Activated CD8-positive, alpha-beta memory T cell treated with anti-CD3 and anti-CD28 coated beads for 4 hours (primary cell): ENCODE results near the gene XPR1.

Experiments
- DNase-seq, 2 donors: peaks; one replicate each; pipeline ENCODE4 v3.0.0-alpha.2; 2020; ENCODE audit warnings: low read depth in 2 of 2

XPR1 gene

DNA sequence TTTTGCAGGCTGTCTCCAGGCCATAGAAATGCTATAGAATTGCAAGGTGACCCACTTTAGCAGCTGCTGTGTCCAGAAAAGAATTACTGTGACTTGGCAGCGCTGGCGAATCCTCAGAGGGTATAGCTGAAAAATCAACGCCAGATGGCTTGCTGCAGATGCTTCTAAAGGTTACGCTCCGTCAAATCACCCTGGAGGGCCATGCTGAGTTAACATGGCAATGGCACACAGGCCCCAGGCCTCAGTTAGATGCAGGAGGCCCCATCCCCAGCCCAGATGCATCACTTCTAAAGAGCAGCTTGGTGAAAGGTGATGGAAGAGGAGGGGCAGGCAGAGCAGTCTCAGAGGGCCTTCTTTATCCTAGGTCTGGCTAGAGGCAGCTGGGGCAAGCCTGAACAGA is 298.9 kb downstream of the XPR1 start:
- DNase-seq: no peak

DNA sequence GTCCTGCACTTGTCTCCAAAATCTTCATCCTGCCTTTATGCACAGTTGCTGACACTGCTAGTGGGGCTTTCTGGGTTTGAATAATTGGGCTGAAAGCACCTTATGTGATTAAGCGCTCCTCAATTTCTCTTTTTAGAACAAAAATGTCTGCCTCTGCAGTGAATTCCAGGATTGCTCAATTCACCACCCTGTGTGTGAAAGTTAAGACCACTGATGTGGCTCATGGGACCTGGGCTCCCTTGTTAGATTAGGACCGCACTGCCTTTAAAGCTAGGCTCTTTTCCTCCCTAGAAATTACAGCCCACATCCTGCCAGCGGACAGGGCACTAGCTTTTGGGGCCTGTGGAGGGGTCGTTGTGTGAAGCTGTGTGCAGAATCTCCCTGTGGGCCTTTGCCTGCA is 299.7 kb downstream of the XPR1 start:
- no peak for DNase-seq

DNA sequence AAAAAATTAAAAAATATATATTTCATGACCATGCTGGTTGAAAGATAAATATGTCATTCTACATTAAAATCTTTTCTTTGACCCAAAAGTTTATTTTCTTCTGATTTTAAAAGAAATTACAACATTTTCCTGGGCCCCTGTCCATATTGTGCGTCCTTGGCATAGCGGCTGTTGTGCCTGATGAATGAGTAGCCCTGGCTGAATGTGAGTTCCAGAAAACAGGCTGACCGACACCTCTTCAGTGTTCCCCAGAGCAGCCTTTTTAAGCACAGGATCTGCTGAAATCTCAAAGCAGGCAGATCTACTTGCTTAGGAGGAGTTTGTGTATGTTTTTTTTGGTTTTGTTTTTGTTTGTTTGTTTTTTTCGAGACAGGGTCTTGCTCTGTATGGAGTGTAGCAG is 300.6 kb downstream of the XPR1 start:
- no peak for DNase-seq

DNA sequence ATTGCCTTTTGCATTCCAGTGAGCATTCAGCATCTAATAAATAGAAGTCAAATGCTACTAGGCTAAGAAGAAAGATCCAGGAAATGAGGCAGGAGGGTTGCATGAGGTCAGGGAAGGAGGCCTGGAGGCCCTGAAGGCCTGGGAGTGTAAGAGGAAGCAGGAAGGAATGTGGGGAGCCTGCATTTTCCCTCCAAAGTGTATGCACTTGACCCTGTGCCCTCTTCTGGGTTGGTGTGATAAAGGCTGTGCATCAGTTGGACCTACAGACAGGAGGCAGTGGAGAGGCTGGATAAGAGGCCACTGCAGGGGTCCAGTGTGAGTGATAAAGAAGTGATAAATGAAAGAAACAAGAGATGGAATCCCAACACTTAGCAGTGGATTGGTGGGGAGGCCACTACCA is 301.3 kb downstream of the XPR1 start:
- no peak for DNase-seq

- no peak for DNase-seq
Observed at GRCh38 chr1:180934563-180934962, 302.7 kb downstream of the XPR1 start.

GRCh38 chr1:180935326-180936109 is 303.7 kb downstream of the XPR1 start:
- no peak for DNase-seq

DNA sequence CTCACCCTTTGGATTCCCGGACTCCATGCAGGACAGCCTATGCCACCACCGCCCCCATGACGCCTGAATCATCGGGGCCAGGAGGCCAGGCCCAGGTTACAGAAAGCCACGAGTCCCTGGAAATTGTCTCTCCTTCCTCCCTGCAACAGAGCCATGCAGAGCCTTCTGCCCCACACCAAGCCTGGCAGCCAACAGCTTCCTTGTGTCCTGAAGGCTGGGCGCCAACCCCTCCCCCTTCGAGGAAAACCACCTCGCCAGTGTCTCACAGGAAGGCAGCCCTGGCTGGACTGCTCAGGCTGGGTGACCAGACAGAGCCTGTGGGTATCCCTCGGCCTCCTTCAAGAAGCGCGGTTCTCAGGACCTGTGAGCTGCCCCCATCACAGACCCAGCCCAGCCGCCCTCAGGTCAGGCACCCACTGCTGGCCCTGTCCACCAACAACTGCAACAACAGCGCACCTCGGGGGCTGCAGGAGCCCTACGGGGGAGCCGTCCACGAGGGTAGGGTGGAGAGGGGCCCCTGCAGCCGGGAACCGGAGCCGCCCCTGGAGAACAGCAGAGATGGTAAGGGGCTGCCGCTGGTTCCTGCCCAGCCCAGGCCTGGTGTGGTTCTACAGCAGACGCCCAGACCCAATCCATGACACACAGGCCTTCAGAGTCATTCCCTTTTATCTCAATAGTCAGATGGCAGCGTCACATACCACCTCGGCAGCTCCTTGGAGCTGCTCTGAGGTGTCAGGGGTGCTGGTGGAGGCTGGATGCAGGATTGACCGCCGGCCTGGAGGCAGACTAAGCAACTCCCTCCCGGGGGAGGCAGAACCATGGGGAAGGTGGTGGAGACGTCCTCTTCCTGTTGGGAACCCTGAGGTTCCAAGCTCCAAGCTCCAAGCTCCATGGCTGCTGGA is 304.5 kb downstream of the XPR1 start:
- DNase-seq: no peak

DNA sequence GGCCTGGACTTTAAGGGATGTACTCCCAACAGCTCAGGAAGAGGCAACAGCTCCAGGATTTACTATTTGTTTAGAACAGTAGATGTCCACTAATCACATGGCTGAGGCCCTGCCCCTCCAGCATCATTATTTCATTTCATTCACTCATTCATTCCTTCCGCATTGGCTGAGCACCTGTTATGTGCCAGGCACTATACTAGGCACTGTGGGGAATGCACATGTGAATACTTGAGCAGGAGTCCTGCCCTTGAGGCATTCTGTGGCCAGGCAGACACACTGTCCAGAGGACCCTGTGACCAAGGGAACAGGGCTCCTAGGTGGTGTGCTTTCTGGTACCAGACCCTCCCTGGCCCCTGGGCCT is 305.2 kb downstream of the XPR1 start:
- DNase-seq: no peak

DNA sequence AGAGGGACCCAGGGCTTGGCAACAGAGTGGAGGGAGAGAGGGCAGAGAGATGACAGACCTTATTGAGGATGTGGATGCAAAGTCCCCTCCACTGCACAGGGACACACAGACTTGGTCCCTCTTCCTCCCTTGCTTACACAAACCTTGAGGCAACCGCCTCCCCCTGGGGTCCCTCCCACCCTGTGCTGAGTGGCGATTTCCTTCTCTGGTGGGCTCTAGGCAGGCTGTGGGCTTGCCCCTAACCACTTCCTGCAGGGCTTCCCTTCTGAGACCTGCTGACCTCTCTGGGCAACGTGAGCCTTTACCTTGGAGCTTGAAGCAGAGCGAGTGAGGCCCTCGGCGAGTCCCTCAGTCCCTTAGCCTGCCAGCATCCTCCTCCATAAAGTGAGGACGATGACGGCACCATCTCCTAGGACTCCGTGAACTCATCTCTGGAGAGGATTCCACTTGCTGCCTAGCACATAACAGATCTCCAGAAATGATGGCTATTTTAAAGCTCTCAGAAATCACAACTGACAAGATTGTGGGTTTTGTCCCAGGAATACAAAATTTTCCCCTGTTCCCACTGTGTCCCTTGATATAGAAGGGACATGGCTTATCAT is 305.9 kb downstream of the XPR1 start:
- no peak for DNase-seq

DNA sequence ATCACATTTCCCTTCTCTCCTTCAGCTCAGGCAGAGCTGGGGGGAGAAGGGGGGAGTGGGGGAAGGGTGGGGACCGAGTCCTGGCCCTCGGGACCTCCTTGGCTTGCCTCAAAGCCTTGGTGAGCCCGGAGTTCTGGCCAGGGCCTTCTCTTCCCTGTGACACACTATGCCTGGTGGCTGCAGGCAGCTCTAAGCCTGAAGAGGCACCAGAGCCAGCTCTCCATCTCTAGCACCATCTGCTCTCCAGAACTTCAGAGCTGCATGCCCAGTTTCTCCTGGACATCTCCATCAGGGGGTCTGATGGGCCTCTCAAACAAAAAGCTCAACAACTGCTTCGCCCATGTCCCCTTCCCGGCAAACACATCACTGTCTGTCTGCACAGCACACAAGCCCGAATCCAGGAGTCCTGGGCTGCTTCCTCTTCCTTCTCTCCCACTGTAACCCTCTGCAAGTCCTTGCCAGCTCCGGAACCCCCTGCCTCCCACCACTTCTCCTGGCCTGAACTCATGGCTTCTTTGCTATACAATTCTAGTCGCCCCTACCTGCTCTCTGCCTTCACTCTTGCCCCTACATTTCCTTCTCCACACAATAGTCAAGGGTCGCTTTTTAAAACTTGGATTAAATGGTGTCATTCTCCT is 307.4 kb downstream of the XPR1 start:
- DNase-seq: no peak

DNA sequence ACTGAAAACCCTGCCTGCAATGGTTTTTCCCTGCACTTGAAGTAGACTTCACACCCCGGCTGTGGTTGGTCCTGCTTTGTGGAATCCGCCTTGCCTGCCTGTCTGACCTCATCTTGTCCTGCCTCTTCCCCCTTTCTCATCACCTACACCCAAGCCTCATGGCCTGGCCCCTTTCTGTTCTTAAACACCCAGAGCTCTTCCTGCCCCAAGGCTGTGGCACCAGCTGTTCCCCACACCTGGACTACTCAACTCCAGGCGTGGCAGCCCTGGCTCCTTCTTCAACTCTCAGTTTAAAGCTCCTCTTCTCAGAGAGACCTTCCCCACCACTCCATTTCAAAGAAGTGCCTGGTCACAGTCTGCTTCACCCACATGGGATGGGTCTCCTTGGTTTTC is 307.9 kb downstream of the XPR1 start:
- DNase-seq: no peak
